ENCODE results near the gene HEPN1.

Gene HEPN1

GRCh38 chr11:124892750-124893454 is 26.1 kb upstream of the HEPN1 start:
- no peak for TF ChIP-seq CTCF (IDR thresholded peaks at IDR 0.05; ENCODE audit: low read depth, low read length)
- no peak for TF ChIP-seq MAX (IDR thresholded peaks at IDR 0.05; ENCODE audit: low read depth, low read length)
- TF ChIP-seq MYC (IDR thresholded peaks at IDR 0.05; ENCODE audit: low read depth, low read length), result no peak
- no peak for TF ChIP-seq POLR2A (IDR thresholded peaks at IDR 0.05; ENCODE audit: extremely low read depth, insufficient read length)
- DNase-seq (ENCODE audit: low read depth), result no peak
- H3K4me3 ChIP-seq (ENCODE audit: low read depth, low read length), result no peak overlapping the region

GRCh38 chr11:124893781-124894401 is 25.2 kb upstream of the HEPN1 start:
- TF ChIP-seq CTCF (IDR thresholded peaks at IDR 0.05; ENCODE audit: low read depth, low read length) (no peak), MAX (IDR thresholded peaks at IDR 0.05; ENCODE audit: low read depth, low read length) (no peak), POLR2A (IDR thresholded peaks at IDR 0.05; ENCODE audit: extremely low read depth, insufficient read length) (no peak), MYC (IDR thresholded peaks at IDR 0.05; ENCODE audit: low read depth, low read length) (no peak)
- DNase-seq (ENCODE audit: low read depth), result no peak
- H3K4me3 ChIP-seq (ENCODE audit: low read depth, low read length), result no peak overlapping the region

- no peak for DNase-seq (ENCODE audit: low read depth)
- H3K4me3 ChIP-seq (ENCODE audit: low read depth, low read length), result no peak overlapping the region
- TF ChIP-seq MAX (IDR thresholded peaks at IDR 0.05; ENCODE audit: low read depth, low read length) (no peak), POLR2A (IDR thresholded peaks at IDR 0.05; ENCODE audit: extremely low read depth, insufficient read length) (no peak), CTCF (IDR thresholded peaks at IDR 0.05; ENCODE audit: low read depth, low read length) (no peak), MYC (IDR thresholded peaks at IDR 0.05; ENCODE audit: low read depth, low read length) (no peak)
These were observed 24.2 kb upstream of the HEPN1 start for GRCh38 chr11:124894606-124895430.

GRCh38 chr11:124895471-124895971 is 23.5 kb upstream of the HEPN1 start:
- H3K4me3 ChIP-seq (ENCODE audit: low read depth, low read length), result no peak overlapping the region
- TF ChIP-seq POLR2A (IDR thresholded peaks at IDR 0.05; ENCODE audit: extremely low read depth, insufficient read length), result no peak
- TF ChIP-seq CTCF (IDR thresholded peaks at IDR 0.05; ENCODE audit: low read depth, low read length), result no peak
- no peak for DNase-seq (ENCODE audit: low read depth)

- H3K4me3 ChIP-seq (ENCODE audit: low read depth, low read length), result no peak overlapping the region
- TF ChIP-seq MYC (IDR thresholded peaks at IDR 0.05; ENCODE audit: low read depth, low read length), result no peak
- no peak for TF ChIP-seq CTCF (IDR thresholded peaks at IDR 0.05; ENCODE audit: low read depth, low read length)
- TF ChIP-seq POLR2A (IDR thresholded peaks at IDR 0.05; ENCODE audit: extremely low read depth, insufficient read length), result no peak
- no peak for TF ChIP-seq MAX (IDR thresholded peaks at IDR 0.05; ENCODE audit: low read depth, low read length)
- DNase-seq (ENCODE audit: low read depth), result no peak
These were observed 22.8 kb upstream of the HEPN1 start for GRCh38 chr11:124896071-124896750.
